ENCODE results near the gene RAB10.

DNA sequence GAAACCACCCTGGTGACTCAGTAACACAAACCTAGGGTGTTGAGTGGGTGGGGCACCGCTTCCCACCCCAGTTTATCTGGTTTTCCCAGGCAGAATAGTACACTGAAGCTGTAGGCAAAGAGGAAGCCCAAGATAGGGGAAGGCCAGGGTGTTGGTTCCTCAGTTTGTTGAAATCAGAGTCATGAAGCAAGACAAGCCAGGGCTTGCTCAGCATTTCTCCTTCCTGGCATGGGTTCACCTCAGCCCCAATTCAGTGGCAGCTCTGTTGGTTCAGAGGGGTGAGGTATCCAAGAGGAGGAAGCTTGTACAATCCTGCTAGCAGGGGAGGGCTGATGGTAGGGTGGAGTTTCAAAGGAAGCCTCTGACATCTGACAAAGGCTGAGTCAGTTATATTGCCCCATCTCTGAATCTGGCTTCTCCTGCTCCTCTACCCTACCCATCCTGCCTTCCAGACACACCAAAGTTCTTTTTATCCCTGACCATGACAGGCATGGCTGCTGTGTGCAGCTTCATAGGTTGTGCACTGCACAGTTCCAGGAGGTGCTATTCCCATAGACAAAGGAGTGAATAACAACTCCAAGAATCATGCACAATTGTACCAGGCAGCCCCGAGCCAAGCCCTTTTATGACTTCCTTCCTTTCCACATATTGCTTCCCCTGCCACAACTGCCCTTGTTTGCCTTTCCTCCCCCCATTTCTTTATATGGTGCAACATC is 24.9 kb upstream of the RAB10 start:
- TF ChIP-seq, protein P1, sequence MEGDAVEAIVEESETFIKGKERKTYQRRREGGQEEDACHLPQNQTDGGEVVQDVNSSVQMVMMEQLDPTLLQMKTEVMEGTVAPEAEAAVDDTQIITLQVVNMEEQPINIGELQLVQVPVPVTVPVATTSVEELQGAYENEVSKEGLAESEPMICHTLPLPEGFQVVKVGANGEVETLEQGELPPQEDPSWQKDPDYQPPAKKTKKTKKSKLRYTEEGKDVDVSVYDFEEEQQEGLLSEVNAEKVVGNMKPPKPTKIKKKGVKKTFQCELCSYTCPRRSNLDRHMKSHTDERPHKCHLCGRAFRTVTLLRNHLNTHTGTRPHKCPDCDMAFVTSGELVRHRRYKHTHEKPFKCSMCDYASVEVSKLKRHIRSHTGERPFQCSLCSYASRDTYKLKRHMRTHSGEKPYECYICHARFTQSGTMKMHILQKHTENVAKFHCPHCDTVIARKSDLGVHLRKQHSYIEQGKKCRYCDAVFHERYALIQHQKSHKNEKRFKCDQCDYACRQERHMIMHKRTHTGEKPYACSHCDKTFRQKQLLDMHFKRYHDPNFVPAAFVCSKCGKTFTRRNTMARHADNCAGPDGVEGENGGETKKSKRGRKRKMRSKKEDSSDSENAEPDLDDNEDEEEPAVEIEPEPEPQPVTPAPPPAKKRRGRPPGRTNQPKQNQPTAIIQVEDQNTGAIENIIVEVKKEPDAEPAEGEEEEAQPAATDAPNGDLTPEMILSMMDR (IDR thresholded peaks at IDR 0.05), result no peak
- TF ChIP-seq POLR2A (IDR thresholded peaks at IDR 0.05), result no peak
